ENCODE data around the gene AGBL1.

AGBL1 gene

DNA sequence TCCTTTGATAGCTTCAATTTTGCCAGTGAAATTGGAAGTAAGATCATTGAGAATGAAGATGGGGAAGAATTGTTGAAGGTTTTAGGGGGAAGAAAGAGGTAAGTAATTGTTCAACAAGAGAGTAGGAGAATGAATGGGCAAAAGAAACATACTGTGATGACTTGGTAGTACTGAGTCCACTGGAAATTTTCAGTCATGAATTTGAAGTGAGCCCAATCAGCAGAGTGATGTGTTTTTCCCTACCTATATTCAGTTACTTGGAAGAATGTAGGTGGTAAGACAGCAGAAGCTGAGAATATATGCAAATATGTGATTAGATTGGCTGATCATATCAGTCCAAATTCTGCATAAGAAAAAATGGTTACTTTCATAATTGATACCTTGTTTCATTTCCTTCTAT is 569.6 kb downstream of the AGBL1 start:
- TF ChIP-seq GABPA (IDR thresholded peaks at IDR 0.05; ENCODE audit: low read depth) (no peak), SPI1 (IDR thresholded peaks at IDR 0.05; ENCODE audit: borderline replicate concordance, low read depth) (no peak), POLR2AphosphoS5 (IDR thresholded peaks at IDR 0.05; ENCODE audit: low read depth) (no peak)
- TF ChIP-seq, protein P1, sequence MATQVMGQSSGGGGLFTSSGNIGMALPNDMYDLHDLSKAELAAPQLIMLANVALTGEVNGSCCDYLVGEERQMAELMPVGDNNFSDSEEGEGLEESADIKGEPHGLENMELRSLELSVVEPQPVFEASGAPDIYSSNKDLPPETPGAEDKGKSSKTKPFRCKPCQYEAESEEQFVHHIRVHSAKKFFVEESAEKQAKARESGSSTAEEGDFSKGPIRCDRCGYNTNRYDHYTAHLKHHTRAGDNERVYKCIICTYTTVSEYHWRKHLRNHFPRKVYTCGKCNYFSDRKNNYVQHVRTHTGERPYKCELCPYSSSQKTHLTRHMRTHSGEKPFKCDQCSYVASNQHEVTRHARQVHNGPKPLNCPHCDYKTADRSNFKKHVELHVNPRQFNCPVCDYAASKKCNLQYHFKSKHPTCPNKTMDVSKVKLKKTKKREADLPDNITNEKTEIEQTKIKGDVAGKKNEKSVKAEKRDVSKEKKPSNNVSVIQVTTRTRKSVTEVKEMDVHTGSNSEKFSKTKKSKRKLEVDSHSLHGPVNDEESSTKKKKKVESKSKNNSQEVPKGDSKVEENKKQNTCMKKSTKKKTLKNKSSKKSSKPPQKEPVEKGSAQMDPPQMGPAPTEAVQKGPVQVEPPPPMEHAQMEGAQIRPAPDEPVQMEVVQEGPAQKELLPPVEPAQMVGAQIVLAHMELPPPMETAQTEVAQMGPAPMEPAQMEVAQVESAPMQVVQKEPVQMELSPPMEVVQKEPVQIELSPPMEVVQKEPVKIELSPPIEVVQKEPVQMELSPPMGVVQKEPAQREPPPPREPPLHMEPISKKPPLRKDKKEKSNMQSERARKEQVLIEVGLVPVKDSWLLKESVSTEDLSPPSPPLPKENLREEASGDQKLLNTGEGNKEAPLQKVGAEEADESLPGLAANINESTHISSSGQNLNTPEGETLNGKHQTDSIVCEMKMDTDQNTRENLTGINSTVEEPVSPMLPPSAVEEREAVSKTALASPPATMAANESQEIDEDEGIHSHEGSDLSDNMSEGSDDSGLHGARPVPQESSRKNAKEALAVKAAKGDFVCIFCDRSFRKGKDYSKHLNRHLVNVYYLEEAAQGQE (IDR thresholded peaks at IDR 0.05; ENCODE audit: insufficient replicate concordance, low read depth): no peak
- TF ChIP-seq, protein P2, sequence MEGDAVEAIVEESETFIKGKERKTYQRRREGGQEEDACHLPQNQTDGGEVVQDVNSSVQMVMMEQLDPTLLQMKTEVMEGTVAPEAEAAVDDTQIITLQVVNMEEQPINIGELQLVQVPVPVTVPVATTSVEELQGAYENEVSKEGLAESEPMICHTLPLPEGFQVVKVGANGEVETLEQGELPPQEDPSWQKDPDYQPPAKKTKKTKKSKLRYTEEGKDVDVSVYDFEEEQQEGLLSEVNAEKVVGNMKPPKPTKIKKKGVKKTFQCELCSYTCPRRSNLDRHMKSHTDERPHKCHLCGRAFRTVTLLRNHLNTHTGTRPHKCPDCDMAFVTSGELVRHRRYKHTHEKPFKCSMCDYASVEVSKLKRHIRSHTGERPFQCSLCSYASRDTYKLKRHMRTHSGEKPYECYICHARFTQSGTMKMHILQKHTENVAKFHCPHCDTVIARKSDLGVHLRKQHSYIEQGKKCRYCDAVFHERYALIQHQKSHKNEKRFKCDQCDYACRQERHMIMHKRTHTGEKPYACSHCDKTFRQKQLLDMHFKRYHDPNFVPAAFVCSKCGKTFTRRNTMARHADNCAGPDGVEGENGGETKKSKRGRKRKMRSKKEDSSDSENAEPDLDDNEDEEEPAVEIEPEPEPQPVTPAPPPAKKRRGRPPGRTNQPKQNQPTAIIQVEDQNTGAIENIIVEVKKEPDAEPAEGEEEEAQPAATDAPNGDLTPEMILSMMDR (IDR thresholded peaks at IDR 0.05; ENCODE audit: insufficient read depth, low read length): no peak
- Histone ChIP-seq H3K27ac (replicated peaks) (no peak overlapping the region), H3K4me3 (replicated peaks; ENCODE audit: insufficient read depth, low read length) (no peak overlapping the region), H3K27me3 (ENCODE audit: insufficient read depth, poor library complexity, severe bottlenecking) (no peaks in the 10 kb centered on the region)
- no peak for DNase-seq (ENCODE audit: low read depth in 1 of 2, low spot score in 1 of 2)

DNA sequence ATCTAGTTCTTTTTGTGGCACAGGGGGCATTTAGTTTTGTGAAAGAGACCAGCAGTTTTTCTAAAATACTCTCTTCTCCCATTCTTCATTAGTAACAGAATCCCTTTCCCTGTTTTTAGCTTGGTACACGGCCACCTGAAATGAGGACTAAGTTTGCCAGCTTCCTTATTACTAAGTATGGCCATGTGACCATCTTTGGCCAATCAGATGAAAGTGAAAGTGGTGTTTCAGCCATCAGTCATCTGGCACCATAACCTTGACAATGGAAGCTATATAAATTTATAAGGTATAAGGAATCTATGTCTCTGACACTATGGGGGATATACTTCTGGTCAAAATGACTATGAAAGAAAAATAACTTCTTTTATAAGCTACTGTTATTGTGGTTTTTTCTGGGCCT is 570.4 kb downstream of the AGBL1 start:
- DNase-seq (ENCODE audit: low read depth in 1 of 2, low spot score in 1 of 2): peak in 1 of 2 experiments; percentile 2
- no peak overlapping the region for H3K27ac ChIP-seq (replicated peaks)
- no peak overlapping the region for H3K4me3 ChIP-seq (replicated peaks; ENCODE audit: insufficient read depth, low read length)
- TF ChIP-seq, protein P2 (IDR thresholded peaks at IDR 0.05; ENCODE audit: insufficient read depth, low read length): no peak
- TF ChIP-seq, protein P1 (IDR thresholded peaks at IDR 0.05; ENCODE audit: insufficient replicate concordance, low read depth): no peak
- no peak for TF ChIP-seq GABPA (IDR thresholded peaks at IDR 0.05; ENCODE audit: low read depth)
- TF ChIP-seq SPI1 (IDR thresholded peaks at IDR 0.05; ENCODE audit: borderline replicate concordance, low read depth): no peak
- TF ChIP-seq POLR2AphosphoS5 (IDR thresholded peaks at IDR 0.05; ENCODE audit: low read depth): no peak
- H3K27me3 ChIP-seq (ENCODE audit: insufficient read depth, poor library complexity, severe bottlenecking): no peaks in the 10 kb centered on the region

DNA sequence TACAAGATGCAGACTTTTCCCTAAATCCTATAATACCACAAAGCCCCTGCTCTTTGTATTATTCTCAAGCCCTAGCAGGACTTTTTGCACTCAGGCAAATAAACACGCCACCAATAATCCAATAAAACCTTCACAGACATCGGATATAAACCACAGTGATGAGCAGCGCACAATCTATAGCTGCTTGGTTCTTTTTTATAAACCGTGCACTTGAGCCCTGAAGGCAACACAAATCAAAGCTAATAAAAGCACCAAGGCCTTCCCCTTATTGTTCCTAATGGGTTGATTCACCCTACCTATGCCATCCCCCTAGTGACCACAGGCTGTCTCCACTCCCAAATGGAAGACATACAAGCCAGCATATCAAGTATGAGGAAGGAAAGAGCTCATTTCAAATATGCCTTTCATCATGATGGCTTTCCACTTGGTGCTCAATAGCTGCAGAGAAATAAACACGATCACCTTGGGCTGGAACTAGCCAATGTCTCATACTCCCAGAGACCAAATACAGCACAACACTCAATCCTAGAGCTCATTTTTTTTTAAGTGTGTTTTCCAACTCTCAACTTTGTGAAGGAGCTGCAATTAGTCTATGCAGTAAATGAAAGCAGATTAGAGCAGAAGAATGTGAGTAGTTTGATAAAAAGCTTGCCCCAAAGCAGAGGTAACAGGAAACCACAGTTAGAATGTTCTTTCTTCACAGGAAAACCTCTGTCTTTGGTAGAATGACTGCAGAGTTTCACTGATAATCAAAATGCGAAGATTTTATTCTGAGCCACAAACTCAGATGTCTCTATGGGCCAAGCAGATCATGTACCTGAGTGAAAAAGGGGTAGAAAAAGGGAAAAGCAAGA is 573.9 kb downstream of the AGBL1 start:
- no peak overlapping the region for H3K27ac ChIP-seq (replicated peaks)
- no peaks in the 10 kb centered on the region for H3K27me3 ChIP-seq (ENCODE audit: insufficient read depth, poor library complexity, severe bottlenecking)
- H3K4me3 ChIP-seq (replicated peaks; ENCODE audit: insufficient read depth, low read length): no peak overlapping the region
- TF ChIP-seq SPI1 (IDR thresholded peaks at IDR 0.05; ENCODE audit: borderline replicate concordance, low read depth): no peak
- TF ChIP-seq POLR2AphosphoS5 (IDR thresholded peaks at IDR 0.05; ENCODE audit: low read depth): no peak
- no peak for TF ChIP-seq GABPA (IDR thresholded peaks at IDR 0.05; ENCODE audit: low read depth)
- TF ChIP-seq, protein P2 (IDR thresholded peaks at IDR 0.05; ENCODE audit: insufficient read depth, low read length): no peak
- TF ChIP-seq, protein P1 (IDR thresholded peaks at IDR 0.05; ENCODE audit: insufficient replicate concordance, low read depth): no peak
- no peak for DNase-seq (ENCODE audit: low read depth in 1 of 2, low spot score in 1 of 2)

Measured in HL-60 (cell line).